Common myeloid progenitor, CD34-positive (primary cell): Measurements from ENCODE around the gene SNRPE.
A peak's percentile ranks its signal among the peaks of the same experiment; 100 is the strongest.

Experiments
- CTCF ChIA-PET: fragments of 350-600 bp; sonication (Branson Sonifier 250); formaldehyde crosslinking; loops from one replicate; lab custom pipeline; 2021; ENCODE audit warnings: antibody characterized with exemption; lab: Charles Lee
- POLR2A ChIA-PET: fragments of 350-600 bp; sonication (Branson Sonifier 250); formaldehyde crosslinking; loops from one replicate; lab custom pipeline; 2021; ENCODE audit warnings: antibody characterized with exemption; lab: Charles Lee
- DNase-seq, 3 donors: peaks; one replicate each; pipeline versions ENCODE4 v3.0.0 to v3.0.0-alpha.2; 2013
- H3K27ac ChIP-seq, 2 experiments: 1 replicate in 1 of 2; 2 replicates in 1 of 2; pipeline ENCODE4 v1.7.0; 2013; ENCODE audit warnings: inconsistent platforms in 2 of 2, low read length in 2 of 2, mild to moderate bottlenecking in 2 of 2, low read depth in 1 of 2, moderate library complexity in 1 of 2; ENCODE audit not compliant: severe bottlenecking in 2 of 2, insufficient read depth in 1 of 2, poor library complexity in 1 of 2
- H3K27me3 ChIP-seq, 5 experiments: replicated peaks in 2 of 5; 1 replicate in 3 of 5; 2 replicates in 2 of 5; pipeline versions ENCODE4 v1.6.1 to v1.7.0; 2013; ENCODE audit warnings: low read length in 4 of 5, mild to moderate bottlenecking in 2 of 5, moderate library complexity in 2 of 5, inconsistent platforms in 1 of 5; ENCODE audit not compliant: insufficient read depth in 5 of 5, control insufficient read depth in 4 of 5
- H3K36me3 ChIP-seq, 4 experiments: 1 replicate in 2 of 4; 2 replicates in 2 of 4; pipeline versions ENCODE4 v1.6.1 to v1.7.0; 2013; ENCODE audit warnings: low read length in 3 of 4, control low read depth in 1 of 4, mild to moderate bottlenecking in 1 of 4; ENCODE audit not compliant: control insufficient read depth in 4 of 4, insufficient read depth in 4 of 4
- H3K4me1 ChIP-seq, 4 experiments: 1 replicate in 3 of 4; 2 replicates in 1 of 4; pipeline versions ENCODE4 v1.6.1 to v1.7.1; 2013; ENCODE audit warnings: low read length in 3 of 4, mild to moderate bottlenecking in 3 of 4, control low read depth in 1 of 4, inconsistent platforms in 1 of 4, moderate library complexity in 1 of 4; ENCODE audit not compliant: control insufficient read depth in 4 of 4, insufficient read depth in 4 of 4; ENCODE audit errors: control extremely low read depth in 1 of 4
- H3K4me3 ChIP-seq, 7 experiments: 1 replicate in 4 of 7; 2 replicates in 3 of 7; pipeline versions ENCODE4 v1.5.1 to v1.7.0; 2013; ENCODE audit warnings: mild to moderate bottlenecking in 7 of 7, low read length in 6 of 7, moderate library complexity in 6 of 7, inconsistent platforms in 2 of 7, low read depth in 2 of 7, control low read depth in 1 of 7; ENCODE audit not compliant: insufficient read depth in 4 of 7, control insufficient read depth in 1 of 7; ENCODE audit errors: extremely low read depth in 1 of 7
- H3K9me3 ChIP-seq, 5 experiments: 1 replicate in 4 of 5; 2 replicates in 1 of 5; pipeline versions ENCODE4 v1.6.1 to v1.7.1; 2013; ENCODE audit warnings: low read length in 4 of 5, mild to moderate bottlenecking in 2 of 5, inconsistent platforms in 1 of 5, low read depth in 1 of 5, moderate library complexity in 1 of 5; ENCODE audit not compliant: control insufficient read depth in 4 of 5, insufficient read depth in 2 of 5; ENCODE audit errors: control extremely low read depth in 1 of 5
- WGBS: methylation state at CpG from one replicate; pipeline ENCODE4 v1.1.5; 2013; ENCODE audit not compliant: insufficient coverage; 5-methylcytosine and 5-hydroxymethylcytosine counted together

SNRPE gene

DNA sequence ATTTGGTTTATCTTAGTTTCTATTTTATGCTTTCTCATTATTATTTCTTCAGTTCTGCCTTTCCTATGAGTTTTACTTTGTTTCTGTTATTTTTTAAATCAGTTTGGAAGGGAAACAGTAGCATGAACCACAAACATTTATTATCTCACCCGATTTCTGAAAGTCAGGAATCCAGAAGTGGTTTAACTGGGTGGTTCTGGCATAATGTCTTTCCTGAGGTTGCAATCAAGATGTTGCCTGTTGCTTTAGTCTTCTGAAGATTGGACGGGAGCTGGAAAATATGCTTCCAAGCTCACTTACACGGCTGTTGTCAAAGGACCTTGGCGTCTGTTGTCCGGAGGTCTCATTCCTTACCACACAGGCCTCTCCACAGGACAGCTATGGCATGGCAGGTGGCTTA is 50.4 kb downstream of the SNRPE start:
- Histone ChIP-seq H3K4me3 (no peak overlapping the region), H3K4me1 (no peaks in the 10 kb centered on the region), H3K27me3 (no peaks in the 10 kb centered on the region), H3K27ac (no peak overlapping the region), H3K36me3 (no peaks in the 10 kb centered on the region), H3K9me3 (no peaks in the 10 kb centered on the region)
- CTCF ChIA-PET: no interaction called here
- POLR2A ChIA-PET: no interaction called here
- no peak for DNase-seq
- 100% methylated on average over 1 of the region's 5 CpGs for WGBS

DNA sequence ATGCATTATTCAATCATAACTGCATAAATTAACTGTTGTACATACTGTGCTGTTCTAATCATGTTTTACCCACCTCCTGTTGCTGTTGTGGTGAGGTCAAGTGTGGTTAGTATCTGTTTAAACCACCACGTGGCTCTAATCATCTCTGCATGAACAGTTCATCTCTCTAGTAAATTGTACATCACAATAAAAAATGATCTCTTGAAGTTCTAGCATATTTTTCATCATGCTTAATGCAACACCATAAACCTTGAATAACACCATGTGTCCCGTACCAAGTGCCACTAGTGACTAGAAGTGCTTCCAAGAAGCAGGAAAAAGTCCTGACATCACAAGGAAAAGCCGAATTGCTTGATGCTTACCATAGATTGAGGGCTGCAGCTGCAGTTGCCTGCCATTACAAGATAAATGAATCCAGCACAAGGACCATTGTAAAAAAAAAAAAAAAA is 51.7 kb downstream of the SNRPE start:
- no peak overlapping the region for H3K4me3 ChIP-seq
- peak in 2 of 3 donors; percentile 28 to 47 for DNase-seq
- no peaks in the 10 kb centered on the region for H3K9me3 ChIP-seq
- POLR2A ChIA-PET: no interaction called here
- 100% methylated on average over 1 of the region's 3 CpGs for WGBS
- CTCF ChIA-PET: no interaction called here
- H3K36me3 ChIP-seq: no peaks in the 10 kb centered on the region
- no peaks in the 10 kb centered on the region for H3K27me3 ChIP-seq
- H3K4me1 ChIP-seq: no peaks in the 10 kb centered on the region
- no peak overlapping the region for H3K27ac ChIP-seq

DNA sequence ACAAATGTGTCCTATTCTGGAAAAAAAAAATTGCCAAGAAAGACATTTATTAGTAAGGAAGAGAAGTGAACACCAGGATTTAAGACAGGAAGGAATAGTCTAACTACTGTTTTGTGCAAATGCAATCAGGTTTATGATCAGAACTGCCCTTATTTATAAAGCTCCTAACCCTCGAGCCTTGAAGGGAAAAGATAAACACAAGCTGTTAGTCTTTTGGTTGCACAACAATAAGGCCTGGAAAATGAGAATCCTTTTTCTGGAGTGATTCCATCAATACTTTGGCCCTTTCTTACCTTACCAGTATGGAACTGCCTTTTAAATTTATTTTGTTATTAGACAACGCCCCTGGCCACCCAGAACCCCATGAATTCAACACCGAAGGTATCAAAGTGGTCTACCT is 52.9 kb downstream of the SNRPE start:
- ChIA-PET CTCF (interaction anchor here (1.0 kb wide), 1 partner anchor 215 kb away, joined by 3 read pairs; no protein-coding TSS in a partner anchor), POLR2A (no interaction called here)
- Histone ChIP-seq H3K4me3 (no peak overlapping the region), H3K27me3 (no peaks in the 10 kb centered on the region), H3K9me3 (no peaks in the 10 kb centered on the region), H3K27ac (no peak overlapping the region), H3K4me1 (no peaks in the 10 kb centered on the region), H3K36me3 (no peaks in the 10 kb centered on the region)
- WGBS: 100% methylated on average over 1 of the region's 3 CpGs
- DNase-seq: no peak

GRCh38 chr1:203915811-203916210 is 54.4 kb downstream of the SNRPE start:
- 88% methylated on average over 1 of the region's 3 CpGs for WGBS
- H3K27me3 ChIP-seq: no peaks in the 10 kb centered on the region
- H3K4me3 ChIP-seq: no peak overlapping the region
- no peaks in the 10 kb centered on the region for H3K36me3 ChIP-seq
- CTCF ChIA-PET: no interaction called here
- POLR2A ChIA-PET: no interaction called here
- H3K9me3 ChIP-seq: no peaks in the 10 kb centered on the region
- no peak for DNase-seq
- no peak overlapping the region for H3K27ac ChIP-seq
- H3K4me1 ChIP-seq: no peaks in the 10 kb centered on the region

GRCh38 chr1:203916756-203917155 is 55.4 kb downstream of the SNRPE start:
- Histone ChIP-seq H3K4me3 (no peak overlapping the region), H3K4me1 (no peaks in the 10 kb centered on the region), H3K27ac (no peak overlapping the region), H3K27me3 (no peaks in the 10 kb centered on the region), H3K36me3 (no peaks in the 10 kb centered on the region), H3K9me3 (no peaks in the 10 kb centered on the region)
- no peak for DNase-seq
- 100% methylated on average over 1 of the region's 2 CpGs for WGBS
- ChIA-PET CTCF (no interaction called here), POLR2A (interaction anchor here (0.7 kb wide), 1 partner anchor 25 kb away, joined by 5 read pairs; no protein-coding TSS in a partner anchor)
